Measurements from ENCODE around the gene PPP1R13L. TPM values are rescaled to one million over a fixed set of nuclear protein-coding genes. Genes with fewer than 3 reads are reported as not detected.
A peak's percentile ranks its signal among the peaks of the same experiment; 100 is the strongest.

The PPP1R13L gene
- total and polyA plus RNA-seq, 2 donors (not counting 1 experiment from before 2014, with no cell fraction given), result 7.4 to 9.2 TPM

DNA sequence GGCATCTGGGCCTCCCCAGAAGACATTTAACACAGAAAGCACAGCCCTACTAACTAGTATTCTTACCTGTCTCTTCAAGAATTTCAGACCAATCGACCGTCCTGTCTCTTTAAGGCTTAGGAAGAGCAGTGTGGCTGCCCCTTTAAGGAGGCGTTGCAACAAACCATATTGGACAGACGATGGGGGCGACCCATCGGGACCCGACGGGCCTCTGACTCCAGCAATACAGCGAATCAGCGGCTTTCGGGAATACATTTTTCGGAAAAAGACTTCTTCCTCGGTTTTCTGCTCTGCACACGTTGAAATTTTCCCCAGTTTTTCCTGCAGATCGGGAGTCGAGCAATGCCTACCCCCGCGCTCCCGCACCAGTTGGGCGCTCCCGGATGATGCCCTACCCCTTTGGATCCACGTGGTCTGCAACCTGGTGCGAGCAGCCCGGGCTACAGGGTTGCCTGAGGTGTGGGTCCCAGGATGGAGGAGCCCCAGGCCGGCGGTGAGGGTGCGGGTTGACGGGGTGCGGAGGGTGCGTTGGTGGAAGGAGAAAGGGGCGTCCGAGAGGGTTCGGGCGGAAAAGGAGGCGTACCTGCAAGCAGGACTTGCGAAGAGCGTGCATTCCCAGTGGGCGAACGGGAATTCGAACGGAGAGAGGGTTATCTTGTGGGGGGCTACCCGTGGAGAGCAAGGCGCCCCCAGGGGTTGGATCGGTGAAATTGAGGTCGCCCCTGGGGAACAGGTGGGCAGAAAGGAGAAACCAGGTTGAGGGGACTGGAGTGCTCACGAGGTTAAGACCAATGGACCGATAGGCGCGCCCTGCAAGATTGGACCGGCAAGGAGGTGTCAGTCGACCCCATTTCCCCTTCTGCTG is 1.6 kb upstream of the PPP1R13L start, which contains the start of gene POLR1G:
TSS of gene POLR1G (plus strand) at position 419 of the 865 bp plus-strand sequence. CDS start at position 472, 53 bp downstream.
- ATAC-seq (ENCODE audit: low read depth) (peak; percentile 72), DNase-seq (peak; percentile 92)
- TF ChIP-seq EZH2 (IDR thresholded peaks at IDR 0.05; ENCODE audit: borderline replicate concordance, insufficient read depth, low read depth, low read length, poor library complexity, severe bottlenecking), result no peak
- TF ChIP-seq, protein P1, sequence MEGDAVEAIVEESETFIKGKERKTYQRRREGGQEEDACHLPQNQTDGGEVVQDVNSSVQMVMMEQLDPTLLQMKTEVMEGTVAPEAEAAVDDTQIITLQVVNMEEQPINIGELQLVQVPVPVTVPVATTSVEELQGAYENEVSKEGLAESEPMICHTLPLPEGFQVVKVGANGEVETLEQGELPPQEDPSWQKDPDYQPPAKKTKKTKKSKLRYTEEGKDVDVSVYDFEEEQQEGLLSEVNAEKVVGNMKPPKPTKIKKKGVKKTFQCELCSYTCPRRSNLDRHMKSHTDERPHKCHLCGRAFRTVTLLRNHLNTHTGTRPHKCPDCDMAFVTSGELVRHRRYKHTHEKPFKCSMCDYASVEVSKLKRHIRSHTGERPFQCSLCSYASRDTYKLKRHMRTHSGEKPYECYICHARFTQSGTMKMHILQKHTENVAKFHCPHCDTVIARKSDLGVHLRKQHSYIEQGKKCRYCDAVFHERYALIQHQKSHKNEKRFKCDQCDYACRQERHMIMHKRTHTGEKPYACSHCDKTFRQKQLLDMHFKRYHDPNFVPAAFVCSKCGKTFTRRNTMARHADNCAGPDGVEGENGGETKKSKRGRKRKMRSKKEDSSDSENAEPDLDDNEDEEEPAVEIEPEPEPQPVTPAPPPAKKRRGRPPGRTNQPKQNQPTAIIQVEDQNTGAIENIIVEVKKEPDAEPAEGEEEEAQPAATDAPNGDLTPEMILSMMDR (IDR thresholded peaks at IDR 0.05), result no peak
- POLR2A ChIA-PET, result interaction anchor here (1.0 kb wide), 1 partner anchor 73 kb away, joined by 4 read pairs; no protein-coding TSS in a partner anchor
- Mint-ChIP-seq H3K27me3 (peaks cover 13% of the 10 kb centered on the region), H3K27ac (peak within 1 kb of the TSS; percentile 92), H3K4me3 (peak within 1 kb of the TSS; percentile 93), H3K4me1 (peaks cover 46% of the 10 kb centered on the region), H3K9me3 (ENCODE audit: insufficient read depth) (no peaks in the 10 kb centered on the region)
- no peaks in the 10 kb centered on the region for H3K36me3 ChIP-seq (replicated peaks in 1 of 2; ENCODE audit: control extremely low read depth in 1 of 2, control insufficient read depth in 1 of 2, extremely low read depth in 1 of 2, insufficient read depth in 2 of 2, low read length in 1 of 2)
- peak within 1 kb of the TSS; percentile 100 for H3K4me2 ChIP-seq (replicated peaks; ENCODE audit: low read depth, low read length, poor library complexity, severe bottlenecking)
- H3K9ac ChIP-seq (ENCODE audit: low read length), result peak within 1 kb of the TSS; percentile 86
- peak within 1 kb of the TSS; percentile 96 for H2AFZ ChIP-seq (ENCODE audit: insufficient read depth, low read depth, low read length, poor library complexity, severe bottlenecking)
- H3K27ac ChIP-seq (ENCODE audit: low read length in 2 of 2), result peak within 1 kb of the TSS; percentile 81 to 92
- peaks cover 31% of the 10 kb centered on the region for H3K79me2 ChIP-seq (ENCODE audit: control insufficient read depth, insufficient read depth, low read length)
- H4K20me1 ChIP-seq (ENCODE audit: control insufficient read depth, insufficient read depth, low read length, poor library complexity, severe bottlenecking), result peaks cover 28% of the 10 kb centered on the region
- peak within 1 kb of the TSS; percentile 72 to 97 (median 80) for H3K4me3 ChIP-seq (ENCODE audit: control extremely low read depth in 1 of 5, extremely low read depth in 1 of 5, insufficient read depth in 1 of 5, low read depth in 2 of 5, low read length in 4 of 5)
- under 1% methylated on average over 50 of the region's 51 CpGs for WGBS (ENCODE audit: insufficient coverage)
- intact Hi-C loops (cut with micrococcal nuclease), result loop anchor here (1.0 to 10.0 kb wide), 11 partner anchors 13 to 588 kb away; partner anchors contain the start of genes CCDC61, ERCC1, ERCC2 and FBXO46
- H3K27me3 ChIP-seq (replicated peaks in 1 of 4; ENCODE audit: control extremely low read depth in 1 of 4, control insufficient read depth in 3 of 4, insufficient read depth in 4 of 4, low read length in 3 of 4), result peaks cover 0 to 30% (median 17%) of the 10 kb centered on the region in 4 experiments
- peaks cover 0 to 12% (median 0%) of the 10 kb centered on the region in 3 donors for H3K9me3 ChIP-seq (ENCODE audit: control extremely low read depth in 1 of 3, control insufficient read depth in 2 of 3, insufficient read depth in 1 of 3, low read length in 2 of 3)
- CTCF ChIA-PET, result interaction anchor here (0.6 to 1.3 kb wide), 5 partner anchors 33 to 78 kb away, joined by 3 to 8 read pairs (median 5); no protein-coding TSS in a partner anchor
- H3K4me1 ChIP-seq (ENCODE audit: control insufficient read depth in 2 of 2, insufficient read depth in 2 of 2, low read length in 2 of 2), result peaks cover 34 to 43% of the 10 kb centered on the region in 2 donors

All from B cell (primary cell).